Muscle layer of colon (tissue), 2 donors: Measurements from ENCODE around the gene RGS14.
A peak's percentile ranks its signal among the peaks of the same experiment; 100 is the strongest.
"Not testable (repeated sequence)": the region's sequence is repeated elsewhere in the genome, so short reads cannot be mapped to it uniquely, and the experiment has no call there.

Experiments
- H3K27ac ChIP-seq: one replicate; pipeline ENCODE4 v1.7.0; 2013; ENCODE audit warnings: low read depth, mild to moderate bottlenecking, low read length, moderate library complexity
- H3K27me3 ChIP-seq, 2 donors: one replicate each; pipeline ENCODE4 v1.7.0; 2013; ENCODE audit warnings: low read length in 2 of 2, mild to moderate bottlenecking in 2 of 2; ENCODE audit not compliant: insufficient read depth in 2 of 2, control insufficient read depth in 1 of 2
- H3K36me3 ChIP-seq: one replicate; pipeline ENCODE4 v1.7.0; 2013; ENCODE audit warnings: mild to moderate bottlenecking, low read length; ENCODE audit not compliant: insufficient read depth
- H3K4me1 ChIP-seq: one replicate; pipeline ENCODE4 v1.7.0; 2013; ENCODE audit warnings: mild to moderate bottlenecking, low read length; ENCODE audit not compliant: insufficient read depth
- H3K4me3 ChIP-seq, 2 donors: one replicate each; pipeline ENCODE4 v1.7.0; 2013; ENCODE audit warnings: low read length in 2 of 2, low read depth in 1 of 2, mild to moderate bottlenecking in 1 of 2, moderate library complexity in 1 of 2
- H3K9ac ChIP-seq: one replicate; pipeline ENCODE4 v1.7.0; 2013; ENCODE audit warnings: low read length
- H3K9me3 ChIP-seq: one replicate; pipeline ENCODE4 v1.7.0; 2013; ENCODE audit warnings: mild to moderate bottlenecking, low read length
- donor health status: abdominal sarcoma.
- donor health status: Adenocarcinoma of cecum.

RGS14 gene

GRCh38 chr5:177338251-177339106, 19.2 kb upstream of the RGS14 start:
- Histone ChIP-seq H3K9me3 (no peaks in the 10 kb centered on the region), H3K27ac (no peak overlapping the region), H3K36me3 (peaks cover 57% of the 10 kb centered on the region), H3K4me1 (no peaks in the 10 kb centered on the region), H3K27me3 (no peaks in the 10 kb centered on the region), H3K9ac (no peak overlapping the region), H3K4me3 (no peak overlapping the region)

- Histone ChIP-seq H3K4me3 (no peak overlapping the region), H3K9ac (no peak overlapping the region), H3K4me1 (no peaks in the 10 kb centered on the region), H3K36me3 (peaks cover 50% of the 10 kb centered on the region), H3K27me3 (no peaks in the 10 kb centered on the region), H3K9me3 (no peaks in the 10 kb centered on the region), H3K27ac (no peak overlapping the region)
Measured at GRCh38 chr5:177339107-177339638, 18.6 kb upstream of the RGS14 start.

GRCh38 chr5:177343000-177343399, 14.7 kb upstream of the RGS14 start:
- H3K27me3 ChIP-seq, H3K9ac ChIP-seq, H3K27ac ChIP-seq, H3K4me1 ChIP-seq, H3K9me3 ChIP-seq, H3K4me3 ChIP-seq: not testable (repeated sequence)
- peaks cover 12% of the 10 kb centered on the region for H3K36me3 ChIP-seq

GRCh38 chr5:177343777-177344176, 13.9 kb upstream of the RGS14 start:
- Histone ChIP-seq H3K4me3 (no peak overlapping the region), H3K36me3 (peaks cover 9% of the 10 kb centered on the region), H3K27me3 (no peaks in the 10 kb centered on the region), H3K27ac (no peak overlapping the region), H3K9ac (no peak overlapping the region), H3K4me1 (no peaks in the 10 kb centered on the region), H3K9me3 (no peaks in the 10 kb centered on the region)

GRCh38 chr5:177344891-177345290, 12.8 kb upstream of the RGS14 start:
- Histone ChIP-seq H3K4me1 (peaks cover 3% of the 10 kb centered on the region), H3K9me3 (no peaks in the 10 kb centered on the region), H3K9ac (no peak overlapping the region), H3K36me3 (peaks cover 10% of the 10 kb centered on the region), H3K27me3 (no peaks in the 10 kb centered on the region), H3K4me3 (no peak overlapping the region), H3K27ac (no peak overlapping the region)

- H3K27ac ChIP-seq = no peak overlapping the region
- no peak overlapping the region for H3K4me3 ChIP-seq
- H3K27me3 ChIP-seq = no peaks in the 10 kb centered on the region
- peaks cover 8% of the 10 kb centered on the region for H3K36me3 ChIP-seq
- peaks cover 14% of the 10 kb centered on the region for H3K4me1 ChIP-seq
- no peak overlapping the region for H3K9ac ChIP-seq
- H3K9me3 ChIP-seq = no peaks in the 10 kb centered on the region
Measured at GRCh38 chr5:177346820-177347219, 10.9 kb upstream of the RGS14 start.

- Histone ChIP-seq H3K9ac (no peak overlapping the region), H3K36me3 (peaks cover 6% of the 10 kb centered on the region), H3K27ac (no peak overlapping the region), H3K27me3 (no peaks in the 10 kb centered on the region), H3K4me1 (peaks cover 14% of the 10 kb centered on the region), H3K9me3 (no peaks in the 10 kb centered on the region), H3K4me3 (no peak overlapping the region)
Measured at GRCh38 chr5:177347699-177348098, 10.0 kb upstream of the RGS14 start.

- H3K27ac ChIP-seq = no peak overlapping the region
- H3K4me1 ChIP-seq = peaks cover 14% of the 10 kb centered on the region
- H3K4me3 ChIP-seq = no peak overlapping the region
- H3K9me3 ChIP-seq = no peaks in the 10 kb centered on the region
- no peak overlapping the region for H3K9ac ChIP-seq
- H3K27me3 ChIP-seq = no peaks in the 10 kb centered on the region
- H3K36me3 ChIP-seq = peaks cover 6% of the 10 kb centered on the region
Measured at GRCh38 chr5:177349362-177349647, 8.4 kb upstream of the RGS14 start.

- Histone ChIP-seq H3K36me3 (peaks cover 6% of the 10 kb centered on the region), H3K9me3 (no peaks in the 10 kb centered on the region), H3K27ac (no peak overlapping the region), H3K4me3 (peak overlapping the region in 1 of 2 donors; percentile 96), H3K9ac (no peak overlapping the region), H3K4me1 (peaks cover 14% of the 10 kb centered on the region), H3K27me3 (no peaks in the 10 kb centered on the region)
Measured at GRCh38 chr5:177349762-177350161, 8.0 kb upstream of the RGS14 start.

- H3K27ac ChIP-seq = peak overlapping the region; percentile 77
- peak overlapping the region; percentile 78 to 96 for H3K4me3 ChIP-seq
- peaks cover 14% of the 10 kb centered on the region for H3K4me1 ChIP-seq
- H3K9ac ChIP-seq = peak overlapping the region; percentile 96
- H3K36me3 ChIP-seq = peaks cover 6% of the 10 kb centered on the region
- no peaks in the 10 kb centered on the region for H3K27me3 ChIP-seq
- H3K9me3 ChIP-seq = no peaks in the 10 kb centered on the region
Measured at GRCh38 chr5:177350776-177351391, 6.8 kb upstream of the RGS14 start.

GRCh38 chr5:177351392-177352329, 6.1 kb upstream of the RGS14 start, which contains the start of gene LMAN2:
Gene LMAN2, minus strand, starts transcription at chr5:177351668. Its CDS starts 21 bp downstream, at chr5:177351647.
- Histone ChIP-seq H3K9ac (peak within 1 kb of the TSS; percentile 96), H3K27me3 (no peaks in the 10 kb centered on the region), H3K36me3 (peaks cover 6% of the 10 kb centered on the region), H3K9me3 (no peaks in the 10 kb centered on the region), H3K4me1 (peaks cover 14% of the 10 kb centered on the region), H3K4me3 (peak within 1 kb of the TSS; percentile 78 to 96), H3K27ac (peak within 1 kb of the TSS; percentile 77)
